ENCODE data around the gene TMC8. TPM values are rescaled to one million over a fixed set of nuclear protein-coding genes. Genes with fewer than 3 reads are reported as not detected.

Gene TMC8
- total RNA-seq, 6 experiments from 2014 or later, result not detected

- Mint-ChIP-seq H3K4me3 (peak overlapping the region; percentile 91), H3K27me3 (ENCODE audit: insufficient read depth) (no peaks in the 10 kb centered on the region; the same call in 1 of the 2 replicates)
Observed at GRCh38 chr17:78184868-78185267, 54.3 kb downstream of the TMC8 start.

GRCh38 chr17:78185981-78186691 lies 55.6 kb downstream of the TMC8 start:
- Mint-ChIP-seq H3K27ac (peak overlapping the region; percentile 43; the same call in 1 of the 2 replicates), H3K27me3 (ENCODE audit: insufficient read depth) (no peaks in the 10 kb centered on the region; the same call in 1 of the 2 replicates), H3K9me3 (no peaks in the 10 kb centered on the region; the same call in 1 of the 2 replicates), H3K4me3 (peak overlapping the region; percentile 91), H3K36me3 (ENCODE audit: low read depth) (peaks cover 15% of the 10 kb centered on the region), H3K4me1 (ENCODE audit: low read depth) (peaks cover 44% of the 10 kb centered on the region)
- DNase-seq, result peak; percentile 3
- TF ChIP-seq CTCF (IDR thresholded peaks at IDR 0.05), result no peak

More at GRCh38 chr17:78184868-78185267, 54.3 kb downstream of the TMC8 start:
- DNase-seq, result no peak
- Mint-ChIP-seq H3K4me1 (ENCODE audit: low read depth) (peaks cover 46% of the 10 kb centered on the region), H3K27ac (no peak overlapping the region; the same call in 1 of the 2 replicates), H3K36me3 (ENCODE audit: low read depth) (peaks cover 16% of the 10 kb centered on the region), H3K9me3 (no peaks in the 10 kb centered on the region; the same call in 1 of the 2 replicates)
- TF ChIP-seq CTCF (IDR thresholded peaks at IDR 0.05), result no peak

GRCh38 chr17:78186692-78187595 lies 56.4 kb downstream of the TMC8 start, which contains the start of the genes AFMID and TK1:
AFMID (plus strand) TSS chr17:78187362; CDS start chr17:78187371, 9 bp downstream.
TK1 (minus strand) TSS chr17:78187052; CDS start chr17:78186994, 58 bp downstream.
- Mint-ChIP-seq H3K4me3 (peak within 1 kb of the TSS; percentile 91), H3K36me3 (ENCODE audit: low read depth) (peaks cover 15% of the 10 kb centered on the region), H3K27ac (peak within 1 kb of the TSS; percentile 69), H3K27me3 (ENCODE audit: insufficient read depth) (no peaks in the 10 kb centered on the region; the same call in 1 of the 2 replicates), H3K9me3 (no peaks in the 10 kb centered on the region; the same call in 1 of the 2 replicates), H3K4me1 (ENCODE audit: low read depth) (peaks cover 44% of the 10 kb centered on the region)
- DNase-seq, result peak; percentile 95
- TF ChIP-seq CTCF (IDR thresholded peaks at IDR 0.05), result peak; percentile 96

Other genes starting within 250 kb of the TMC8 start
- 1 to 10 TPM; 6.3 to 9.0 (median 7.5) TPM for gene TNRC6C, start 172.1 kb upstream of the TMC8 start, total RNA-seq (2021; fragmentation: NEBNext Ultra II Directional; extraction: Animal tissue kit (Norgen Biotek cat#: 25700))
- under 1 TPM in 2 of 6 experiments, not detected in 4; 0.20 to 0.59 TPM for gene TMC6, start 2.0 kb upstream of the TMC8 start, total RNA-seq (2021; fragmentation: NEBNext Ultra II Directional; extraction: Animal tissue kit (Norgen Biotek cat#: 25700))
- not detected for gene C17orf99, start 15.6 kb downstream of the TMC8 start, total RNA-seq (2021; fragmentation: NEBNext Ultra II Directional; extraction: Animal tissue kit (Norgen Biotek cat#: 25700))
- gene SYNGR2, start 37.8 kb downstream of the TMC8 start, total RNA-seq (2021; fragmentation: NEBNext Ultra II Directional; extraction: Animal tissue kit (Norgen Biotek cat#: 25700)), result 100 to 1,000 TPM in 1 of 6 experiments, 10 to 100 TPM in 5; 44.6 to 104 (median 54.7) TPM
- 100 to 1,000 TPM in 4 of 6 experiments, 10 to 100 TPM in 2; 75.8 to 145 (median 136) TPM for gene TK1, start 56.3 kb downstream of the TMC8 start, total RNA-seq (2021; fragmentation: NEBNext Ultra II Directional; extraction: Animal tissue kit (Norgen Biotek cat#: 25700))
- gene AFMID, start 56.6 kb downstream of the TMC8 start, total RNA-seq (2021; fragmentation: NEBNext Ultra II Directional; extraction: Animal tissue kit (Norgen Biotek cat#: 25700)), result 10 to 100 TPM; 23.0 to 32.9 (median 26.2) TPM
- 10 to 100 TPM; 41.8 to 89.7 (median 83.3) TPM for gene BIRC5, start 83.5 kb downstream of the TMC8 start, total RNA-seq (2021; fragmentation: NEBNext Ultra II Directional; extraction: Animal tissue kit (Norgen Biotek cat#: 25700))
- not detected for gene TMEM235, start 100.9 kb downstream of the TMC8 start, total RNA-seq (2021; fragmentation: NEBNext Ultra II Directional; extraction: Animal tissue kit (Norgen Biotek cat#: 25700))
- 10 to 100 TPM; 27.4 to 37.2 (median 33.2) TPM for gene SOCS3, start 229.3 kb downstream of the TMC8 start, total RNA-seq (2021; fragmentation: NEBNext Ultra II Directional; extraction: Animal tissue kit (Norgen Biotek cat#: 25700))
- gene PGS1, start 247.9 kb downstream of the TMC8 start, total RNA-seq (2021; fragmentation: NEBNext Ultra II Directional; extraction: Animal tissue kit (Norgen Biotek cat#: 25700)), result 10 to 100 TPM; 20.2 to 26.1 (median 24.5) TPM

All from HFFc6 (cell line).